HepG2 (cell line): ENCODE results near the gene TSSK2. TPM values are rescaled to one million over a fixed set of nuclear protein-coding genes. Genes with fewer than 3 reads are reported as not detected.

Experiments used
- AGO1 ChIP-seq: fragments of 200-400 bp; formaldehyde crosslinking; IDR thresholded peaks from 2 replicates; pipeline ENCODE4 v1.6.1; 2017; ENCODE audit warnings: mild to moderate bottlenecking, low read depth, low read length, moderate library complexity; ENCODE audit not compliant: poor library complexity, severe bottlenecking
- ATF7-NPFF ChIP-seq: sonication (generic); formaldehyde crosslinking; IDR thresholded peaks from 2 replicates; pipeline ENCODE4 v1.8.1; 2023; ENCODE audit warnings: mild to moderate bottlenecking, low read depth, missing genetic modification reagents, moderate library complexity
- FOXO4 ChIP-seq: sonication (generic); formaldehyde crosslinking; conservative IDR thresholded peaks from 2 replicates; pipeline ENCODE4 v1.8.1; 2023; ENCODE audit warnings: missing genetic modification reagents
- HNF4A ChIP-seq: sonication (generic); formaldehyde crosslinking; IDR thresholded peaks from 2 replicates; pipeline ENCODE4 v1.4.0; 2020; ENCODE audit warnings: missing genetic modification reagents
- HOMEZ ChIP-seq: IDR thresholded peaks from 2 replicates; pipeline ENCODE4 v1.6.1; 2016; ENCODE audit warnings: low read depth
- HOXA9 ChIP-seq: sonication (generic); formaldehyde crosslinking; IDR thresholded peaks from 2 replicates; pipeline ENCODE4 v1.8.1; 2022; ENCODE audit warnings: missing genetic modification reagents, mild to moderate bottlenecking, moderate library complexity, borderline replicate concordance
- PAF1 ChIP-seq: IDR thresholded peaks from 2 replicates; pipeline ENCODE4 v1.6.1; 2016; ENCODE audit warnings: missing genetic modification reagents, missing compliant biosample characterization
- RARG ChIP-seq: sonication (generic); formaldehyde crosslinking; IDR thresholded peaks from 2 replicates; pipeline ENCODE4 v1.4.0; 2020; ENCODE audit warnings: low read depth, mild to moderate bottlenecking, missing genetic modification reagents
- RBM39 ChIP-seq: fragments of 200-400 bp; formaldehyde crosslinking; IDR thresholded peaks from one replicate; pipeline ENCODE4 v1.6.1; 2018; ENCODE audit warnings: antibody characterized with exemption, mild to moderate bottlenecking, low read depth, low read length; ENCODE audit not compliant: poor library complexity, severe bottlenecking
- RNF219 ChIP-seq: sonication (generic); formaldehyde crosslinking; IDR thresholded peaks from 2 replicates; pipeline ENCODE4 v1.5.0; 2020; ENCODE audit warnings: mild to moderate bottlenecking, missing genetic modification reagents
- SMARCE1 ChIP-seq: fragments of 450-650 bp; IDR thresholded peaks from 2 replicates; pipeline ENCODE4 v1.6.1; 2017; ENCODE audit warnings: borderline replicate concordance
- ZBTB34 ChIP-seq: sonication (generic); formaldehyde crosslinking; IDR thresholded peaks from 2 replicates; pipeline ENCODE4 v1.8.0; 2022; ENCODE audit warnings: mild to moderate bottlenecking, missing genetic modification reagents
- ZEB1 ChIP-seq: IDR thresholded peaks from 2 replicates; pipeline ENCODE4 v1.6.1; 2012; ENCODE audit warnings: mild to moderate bottlenecking, low read depth, inconsistent platforms; ENCODE audit not compliant: insufficient replicate concordance
- ZFP91 ChIP-seq: sonication (generic); formaldehyde crosslinking; IDR thresholded peaks from 2 replicates; pipeline ENCODE4 v1.9.0; 2022; ENCODE audit warnings: missing genetic modification reagents, mild to moderate bottlenecking, borderline replicate concordance
- ZFY ChIP-seq: sonication (generic); formaldehyde crosslinking; IDR thresholded peaks from 2 replicates; pipeline ENCODE4 v1.4.0; 2020; ENCODE audit warnings: missing genetic modification reagents
- ZMYM3 ChIP-seq: sonication (generic); formaldehyde crosslinking; IDR thresholded peaks from 2 replicates; pipeline ENCODE4 v1.5.1; 2020; ENCODE audit warnings: mild to moderate bottlenecking, missing genetic modification reagents
- ZNF446 ChIP-seq: sonication (generic); formaldehyde crosslinking; IDR thresholded peaks from 2 replicates; pipeline ENCODE4 v1.5.0; 2020; ENCODE audit warnings: mild to moderate bottlenecking, missing genetic modification reagents
- ZNF644 ChIP-seq: IDR thresholded peaks from 2 replicates; pipeline ENCODE4 v1.6.1; 2016; ENCODE audit warnings: low read depth
- ZNF788 ChIP-seq: sonication (generic); formaldehyde crosslinking; IDR thresholded peaks from 2 replicates; pipeline ENCODE4 v1.5.0; 2020; ENCODE audit warnings: mild to moderate bottlenecking, missing genetic modification reagents, borderline replicate concordance
- polyA plus RNA-seq, 8 experiments: library from polyadenylated mRNA; depleted of rRNA in 3 of 8; stranded (reverse) in 7 of 8; unstranded in 1 of 8; fragments of >200 nt; fragmentation: Illumina TruSeq in 4 of 8; extraction: Trizol in 4 of 8; gene quantifications; 2 replicates each; pipeline versions ENCODE4 v1.2.1 to v1.2.3, GENCODE V29; 2011 to 2016; ENCODE audit warnings: low read depth in 4 of 8, missing spikeins in 1 of 8, mixed read lengths in 1 of 8; ENCODE audit not compliant: insufficient read depth in 1 of 8
- total RNA-seq, 5 experiments: library from RNA; depleted of rRNA; stranded (reverse); fragments of >200 nt; fragmentation: Illumina TruSeq; extraction: Trizol; gene quantifications; 2 replicates each; pipeline ENCODE4 v1.2.3, GENCODE V29; 2016; ENCODE audit warnings: low read depth in 1 of 5

Gene TSSK2
- total and polyA plus RNA-seq, 2 of the 13 experiments (the other 11 are each of a cell fraction or from before 2014, with no cell fraction given) = not detected

GRCh38 chr22:19174106-19175025 lies 43.3 kb downstream of the TSSK2 start (continued):
- peak; percentile 66; the same call in 1 of the 2 replicates for TF ChIP-seq PAF1 (CRISPR knock-in tag)
- peak; percentile 12; the same call in 1 of the 2 replicates for TF ChIP-seq ZNF788 (CRISPR knock-in tag)
- no peak for TF ChIP-seq SMARCE1
- no peak for TF ChIP-seq RARG
- no peak for TF ChIP-seq ZBTB34
- no peak for TF ChIP-seq ZNF446 (CRISPR knock-in tag)
- no peak for TF ChIP-seq ZNF644 (CRISPR knock-in tag)
- TF ChIP-seq HOXA9 = no peak
- TF ChIP-seq ZMYM3 = 0 out of 2 replicates have a peak, but pooled peaks have one; percentile 16
- no peak for TF ChIP-seq HOMEZ (CRISPR knock-in tag)
- peak; percentile 11 for TF ChIP-seq RBM39
- TF ChIP-seq FOXO4 (CRISPR knock-in tag) = no peak
- peak; percentile 76 for TF ChIP-seq AGO1
- TF ChIP-seq ZFY (CRISPR knock-in tag) = peak; percentile 17
- TF ChIP-seq HNF4A (CRISPR knock-in tag) = peak; percentile 40; the same call in 1 of the 2 replicates
- TF ChIP-seq ZFP91 (CRISPR knock-in tag) = 0 out of 2 replicates have a peak, but pooled peaks have one; percentile 22
- TF ChIP-seq ZEB1 = no peak
- TF ChIP-seq RNF219 (CRISPR knock-in tag) = no peak
- peak; percentile 78; the same call in 1 of the 2 replicates for TF ChIP-seq ATF7-NPFF
